GF-D8 (cell line): ENCODE results near the gene KLF1.
A peak's percentile ranks its signal among the peaks of the same experiment; 100 is the strongest.
"Not testable (repeated sequence)": the region's sequence is repeated elsewhere in the genome, so short reads cannot be mapped to it uniquely, and the experiment has no call there.

Source experiments
- DNase-seq: peaks from one replicate; lab custom pipeline; 2025; lab: John Stamatoyannopoulos, UW

Gene KLF1

GRCh38 chr19:12890787-12891552 lies 4.0 kb upstream of the KLF1 start, which contains the start of gene GCDH:
GCDH (plus strand) TSS chr19:12891160; CDS start chr19:12891305, 145 bp downstream.
- DNase-seq, result peak; percentile 99

GRCh38 chr19:12890299-12890786 lies 3.3 kb upstream of the KLF1 start:
- DNase-seq, result not testable (repeated sequence)

GRCh38 chr19:12888006-12888603 lies 1.1 kb upstream of the KLF1 start:
- DNase-seq, result no peak

GRCh38 chr19:12886651-12886968 lies 391 bp downstream of the KLF1 start:
- DNase-seq, result no peak

- DNase-seq, result no peak
Observed at GRCh38 chr19:12885749-12886650, 1.0 kb downstream of the KLF1 start.

- peak; percentile 41 for DNase-seq
Observed at GRCh38 chr19:12884926-12885748, 1.9 kb downstream of the KLF1 start.

- no peak for DNase-seq
Observed at GRCh38 chr19:12884627-12884925, 2.4 kb downstream of the KLF1 start.

GRCh38 chr19:12884202-12884601 lies 2.8 kb downstream of the KLF1 start:
- no peak for DNase-seq

GRCh38 chr19:12882589-12882988 lies 4.4 kb downstream of the KLF1 start:
- no peak for DNase-seq

- DNase-seq, result peak; percentile 91
Observed at GRCh38 chr19:12881172-12881808, 5.7 kb downstream of the KLF1 start, which contains the start of gene DNASE2. DNASE2 (minus strand) TSS chr19:12881449; CDS start chr19:12881375, 74 bp downstream.

- no peak for DNase-seq
Observed at GRCh38 chr19:12880551-12881171, 6.3 kb downstream of the KLF1 start.

GRCh38 chr19:12875086-12875485 lies 11.9 kb downstream of the KLF1 start:
- DNase-seq, result no peak

- DNase-seq, result no peak
Observed at GRCh38 chr19:12873891-12874745, 12.9 kb downstream of the KLF1 start.

GRCh38 chr19:12872941-12873890 lies 13.8 kb downstream of the KLF1 start:
- DNase-seq, result no peak

GRCh38 chr19:12872255-12872654 lies 14.7 kb downstream of the KLF1 start:
- no peak for DNase-seq

GRCh38 chr19:12871681-12872080 lies 15.3 kb downstream of the KLF1 start:
- no peak for DNase-seq

GRCh38 chr19:12868540-12869112 lies 18.4 kb downstream of the KLF1 start:
- DNase-seq, result no peak
